MM.1S (cell line): ENCODE data around the gene CARD9.

Experiments used
- DNase-seq: peaks from one replicate; pipeline ENCODE4 v3.0.0-alpha.2; 2015
- H2AFZ ChIP-seq: fragments of 300-600 bp; sonication (generic); 2 replicates; pipeline ENCODE4 v1.6.0; 2016; ENCODE audit warnings: antibody characterized with exemption, low read length
- H3F3A ChIP-seq: fragments of 300-600 bp; sonication (generic); 2 replicates; pipeline ENCODE4 v1.6.1; 2016; ENCODE audit warnings: mild to moderate bottlenecking, antibody characterized with exemption, low read length, moderate library complexity, mixed read lengths; ENCODE audit not compliant: insufficient read depth
- H3K27ac ChIP-seq: fragments of 300-600 bp; sonication (generic); 2 replicates; pipeline ENCODE4 v1.5.1; 2016; ENCODE audit warnings: mild to moderate bottlenecking, low read length
- H3K27me3 ChIP-seq: fragments of 300-600 bp; sonication (generic); replicated peaks from 2 replicates; pipeline ENCODE4 v1.6.0; 2016; ENCODE audit warnings: low read length; ENCODE audit not compliant: insufficient read depth
- H3K36me3 ChIP-seq: fragments of 300-600 bp; sonication (generic); replicated peaks from 2 replicates; pipeline ENCODE4 v1.6.1; 2016; ENCODE audit warnings: mild to moderate bottlenecking, low read length, mixed read lengths; ENCODE audit not compliant: insufficient read depth
- H3K4me1 ChIP-seq: fragments of 300-600 bp; sonication (generic); 2 replicates; pipeline ENCODE4 v1.6.1; 2016; ENCODE audit warnings: low read length, mixed read lengths
- H3K4me2 ChIP-seq: fragments of 300-600 bp; sonication (generic); 2 replicates; pipeline ENCODE4 v1.6.0; 2016; ENCODE audit warnings: low read depth, low read length
- H3K4me3 ChIP-seq: fragments of 300-600 bp; sonication (generic); 2 replicates; pipeline ENCODE4 v1.5.1; 2016; ENCODE audit warnings: low read length, mixed read lengths
- H3K79me2 ChIP-seq: fragments of 300-600 bp; sonication (generic); 2 replicates; pipeline ENCODE4 v1.6.1; 2016; ENCODE audit warnings: mixed run types, low read length, mixed read lengths
- H3K9ac ChIP-seq: fragments of 300-600 bp; sonication (generic); 2 replicates; pipeline ENCODE4 v1.6.1; 2016; ENCODE audit warnings: low read length, mixed read lengths
- H3K9me2 ChIP-seq: fragments of 300-600 bp; sonication (generic); replicated peaks from 2 replicates; pipeline ENCODE4 v1.6.1; 2016; ENCODE audit warnings: mild to moderate bottlenecking, low read length, mixed read lengths; ENCODE audit not compliant: insufficient read depth
- H3K9me3 ChIP-seq: fragments of 300-600 bp; sonication (generic); replicated peaks from 2 replicates; pipeline ENCODE4 v1.6.1; 2016; ENCODE audit warnings: mild to moderate bottlenecking, low read length, mixed read lengths; ENCODE audit not compliant: insufficient read depth
- H4K20me1 ChIP-seq: fragments of 300-600 bp; sonication (generic); 2 replicates; pipeline ENCODE4 v1.6.1; 2016; ENCODE audit warnings: mild to moderate bottlenecking, low read length, moderate library complexity, mixed read lengths; ENCODE audit not compliant: insufficient read depth
- EZH2 ChIP-seq: fragments of 300-600 bp; sonication (generic); optimal IDR thresholded peaks from 2 replicates; pipeline ENCODE3; 2017; ENCODE audit warnings: low read depth, mild to moderate bottlenecking, antibody characterized with exemption, low read length, mixed read lengths
- EZH2phosphoT487 ChIP-seq: fragments of 300-600 bp; sonication (generic); IDR thresholded peaks from 2 replicates; pipeline ENCODE4 v1.6.1; 2018; ENCODE audit warnings: antibody characterized with exemption, low read length
- TF ChIP-seq, protein P1 (sequence below): fragments of 300-600 bp; sonication (generic); IDR thresholded peaks from 2 replicates; pipeline ENCODE4 v1.5.1; 2016; ENCODE audit warnings: antibody characterized with exemption, low read length, mixed read lengths

The CARD9 gene

DNA sequence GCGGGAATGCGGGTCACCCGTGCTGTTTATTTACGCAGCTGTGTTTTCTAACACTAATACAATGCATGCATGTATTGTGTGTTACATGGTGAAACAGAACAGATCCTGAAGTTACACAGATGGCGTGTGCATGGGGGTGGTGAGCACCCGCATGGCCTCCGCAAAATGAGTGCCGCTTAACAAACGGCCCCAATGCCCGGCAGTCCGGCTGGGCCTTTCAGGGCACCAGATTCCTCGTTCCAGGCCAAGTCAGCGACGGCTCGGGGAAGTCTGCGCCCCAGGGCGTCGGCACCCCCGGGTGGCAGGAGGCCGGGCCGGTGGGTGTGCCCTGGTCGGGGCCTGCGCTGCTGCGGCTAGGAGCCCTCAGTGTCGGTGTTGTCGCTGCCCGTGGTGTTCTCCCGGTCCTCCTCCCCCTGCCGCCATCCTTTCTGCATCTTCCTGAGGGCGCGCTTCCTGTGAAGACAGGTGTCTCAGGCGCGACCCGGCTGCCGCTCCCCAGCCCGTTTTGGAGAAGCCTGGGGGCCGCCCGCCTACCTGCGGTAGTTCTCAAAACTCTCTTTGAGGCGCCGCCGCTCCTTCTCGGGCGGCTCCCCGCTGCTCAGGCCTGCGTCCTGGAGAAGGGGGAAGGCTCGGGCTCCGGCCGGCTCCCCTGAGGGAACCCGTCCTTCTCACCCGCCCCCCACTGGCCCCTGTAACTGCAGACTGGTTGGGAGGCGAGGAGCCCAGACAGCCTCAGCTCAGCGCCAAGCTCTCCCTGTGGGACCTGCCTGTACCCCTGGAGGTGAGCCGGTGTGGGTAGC, 9.3 kb downstream of the CARD9 start:
- peak overlapping the region; percentile 45 for H3K4me2 ChIP-seq
- peaks cover 11% of the 10 kb centered on the region; the same call in 1 of the 2 replicates for H3K79me2 ChIP-seq
- H3K27ac ChIP-seq = no peak overlapping the region
- peaks cover 5% of the 10 kb centered on the region for H3K4me1 ChIP-seq
- H3K4me3 ChIP-seq = no peak overlapping the region
- no peak for TF ChIP-seq EZH2phosphoT487
- H3F3A ChIP-seq = no peaks in the 10 kb centered on the region
- H3K27me3 ChIP-seq = peaks cover 16% of the 10 kb centered on the region
- H3K9ac ChIP-seq = no peak overlapping the region
- no peaks in the 10 kb centered on the region for H3K9me3 ChIP-seq
- peak; percentile 7 for DNase-seq
- H2AFZ ChIP-seq = 0 out of 2 replicates have a peak overlapping the region, but pooled peaks have one; percentile 52
- H4K20me1 ChIP-seq = no peaks in the 10 kb centered on the region; the same call in 1 of the 2 replicates
- no peaks in the 10 kb centered on the region for H3K36me3 ChIP-seq
- no peaks in the 10 kb centered on the region for H3K9me2 ChIP-seq

DNA sequence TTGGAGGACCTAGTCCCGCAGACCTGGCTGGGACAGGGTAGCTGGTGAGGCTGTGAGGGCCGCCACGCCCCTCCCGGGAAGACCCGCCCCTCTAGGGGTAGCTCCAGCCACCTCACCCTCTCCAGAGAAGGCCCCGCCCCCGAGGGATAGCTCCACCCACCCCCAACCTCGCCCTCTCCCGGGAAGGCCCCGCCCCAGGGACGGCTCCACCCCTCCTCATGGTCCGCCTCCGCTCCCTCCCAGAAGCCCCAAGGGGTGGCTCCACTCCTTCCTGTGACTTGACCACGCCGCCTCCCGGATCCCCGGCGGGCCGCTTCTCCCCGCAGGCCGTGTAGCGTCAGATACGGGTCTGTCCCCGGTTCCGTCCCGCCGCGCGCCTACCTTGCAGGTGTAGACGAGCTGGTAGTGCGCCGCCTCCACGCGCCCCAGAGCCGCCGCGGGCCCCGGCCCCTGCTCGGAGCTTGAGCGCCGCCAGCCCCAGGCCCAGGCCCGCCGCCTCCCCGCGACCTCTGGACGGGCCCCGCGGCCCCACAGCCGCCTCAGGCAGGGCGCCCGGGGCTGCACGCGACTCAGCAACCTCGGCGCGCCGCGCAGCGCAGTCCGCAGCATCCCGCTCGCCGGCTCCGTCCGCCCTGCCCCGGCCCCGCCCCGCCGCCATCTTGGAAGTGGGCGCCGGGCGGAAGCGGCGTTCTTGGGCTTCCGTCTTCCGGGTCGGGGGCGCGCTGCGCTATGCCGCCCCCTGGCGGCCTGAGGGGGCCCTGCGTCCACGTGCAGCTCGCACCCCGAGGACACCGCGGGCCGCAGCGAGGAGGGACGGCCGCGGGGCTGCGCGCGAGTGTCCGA, 10.1 kb downstream of the CARD9 start, which contains the start of gene DNLZ:
Gene DNLZ, minus strand, starts transcription at position 639 of the 843 bp plus-strand sequence. Its CDS starts 30 bp downstream, at position 609.
- no peak for TF ChIP-seq EZH2phosphoT487
- TF ChIP-seq EZH2 = no peak
- TF ChIP-seq, protein P1, sequence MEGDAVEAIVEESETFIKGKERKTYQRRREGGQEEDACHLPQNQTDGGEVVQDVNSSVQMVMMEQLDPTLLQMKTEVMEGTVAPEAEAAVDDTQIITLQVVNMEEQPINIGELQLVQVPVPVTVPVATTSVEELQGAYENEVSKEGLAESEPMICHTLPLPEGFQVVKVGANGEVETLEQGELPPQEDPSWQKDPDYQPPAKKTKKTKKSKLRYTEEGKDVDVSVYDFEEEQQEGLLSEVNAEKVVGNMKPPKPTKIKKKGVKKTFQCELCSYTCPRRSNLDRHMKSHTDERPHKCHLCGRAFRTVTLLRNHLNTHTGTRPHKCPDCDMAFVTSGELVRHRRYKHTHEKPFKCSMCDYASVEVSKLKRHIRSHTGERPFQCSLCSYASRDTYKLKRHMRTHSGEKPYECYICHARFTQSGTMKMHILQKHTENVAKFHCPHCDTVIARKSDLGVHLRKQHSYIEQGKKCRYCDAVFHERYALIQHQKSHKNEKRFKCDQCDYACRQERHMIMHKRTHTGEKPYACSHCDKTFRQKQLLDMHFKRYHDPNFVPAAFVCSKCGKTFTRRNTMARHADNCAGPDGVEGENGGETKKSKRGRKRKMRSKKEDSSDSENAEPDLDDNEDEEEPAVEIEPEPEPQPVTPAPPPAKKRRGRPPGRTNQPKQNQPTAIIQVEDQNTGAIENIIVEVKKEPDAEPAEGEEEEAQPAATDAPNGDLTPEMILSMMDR = peak; percentile 89
- Histone ChIP-seq H3F3A (no peaks in the 10 kb centered on the region), H3K27me3 (peaks cover 10% of the 10 kb centered on the region), H3K9ac (peak within 1 kb of the TSS; percentile 74), H3K9me2 (no peaks in the 10 kb centered on the region), H3K79me2 (peaks cover 11% of the 10 kb centered on the region; the same call in 1 of the 2 replicates), H4K20me1 (no peaks in the 10 kb centered on the region; the same call in 1 of the 2 replicates), H3K4me3 (peak within 1 kb of the TSS; percentile 67), H3K4me1 (peaks cover 5% of the 10 kb centered on the region), H3K36me3 (no peaks in the 10 kb centered on the region), H3K4me2 (peak within 1 kb of the TSS; percentile 45), H3K9me3 (no peaks in the 10 kb centered on the region), H3K27ac (peak within 1 kb of the TSS; percentile 24; the same call in 1 of the 2 replicates), H2AFZ (0 out of 2 replicates have a peak within 1 kb of the TSS, but pooled peaks have one; percentile 52)
- peak; percentile 89 for DNase-seq

DNA sequence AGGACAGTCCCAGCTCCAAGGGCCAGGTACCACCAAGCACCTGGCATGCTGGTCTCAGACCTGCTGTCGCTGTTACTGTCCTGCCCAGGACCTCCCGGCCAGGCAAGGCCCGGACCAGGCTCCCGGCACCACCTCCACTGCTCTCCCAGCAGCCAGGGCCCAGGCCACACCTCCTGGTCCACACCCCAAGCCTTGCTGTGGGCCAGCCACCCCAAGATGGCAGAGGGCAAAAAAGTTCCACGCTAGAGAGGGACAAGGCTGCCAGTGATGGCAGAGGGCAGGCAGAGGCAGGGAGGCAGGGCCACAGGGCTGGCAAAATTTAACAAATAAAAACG, 11.1 kb downstream of the CARD9 start:
- Histone ChIP-seq H3K4me2 (no peak overlapping the region), H3F3A (no peaks in the 10 kb centered on the region), H3K9me3 (no peaks in the 10 kb centered on the region), H3K27ac (no peak overlapping the region), H3K27me3 (0 out of 2 replicates have a peak, but pooled peaks cover 4% of the 10 kb centered on the region), H3K4me1 (peaks cover 5% of the 10 kb centered on the region), H3K4me3 (no peak overlapping the region), H2AFZ (no peak overlapping the region), H3K9ac (no peak overlapping the region), H4K20me1 (no peaks in the 10 kb centered on the region; the same call in 1 of the 2 replicates), H3K36me3 (no peaks in the 10 kb centered on the region), H3K79me2 (peaks cover 11% of the 10 kb centered on the region; the same call in 1 of the 2 replicates), H3K9me2 (no peaks in the 10 kb centered on the region)
- DNase-seq = no peak
- TF ChIP-seq, protein P1 = no peak
- TF ChIP-seq EZH2phosphoT487 (no peak), EZH2 (no peak)
